ENCODE data around the gene FRAS1.
"Not testable (repeated sequence)": the region's sequence is repeated elsewhere in the genome, so short reads cannot be mapped to it uniquely, and the experiment has no call there.

The FRAS1 gene

GRCh38 chr4:78156520-78156919 is 99.4 kb downstream of the FRAS1 start:
- DNase-seq (ENCODE audit: insufficient read length, low spot score) (no peak), FAIRE-seq (no peak)

- no peak for FAIRE-seq
- DNase-seq (ENCODE audit: insufficient read length, low spot score), result no peak
Observed at GRCh38 chr4:78162342-78162741, 105.2 kb downstream of the FRAS1 start.

GRCh38 chr4:78162821-78163220 is 105.7 kb downstream of the FRAS1 start:
- DNase-seq (ENCODE audit: insufficient read length, low spot score) (no peak), FAIRE-seq (no peak)

- DNase-seq (ENCODE audit: insufficient read length, low spot score) (no peak), FAIRE-seq (no peak)
Observed at GRCh38 chr4:78165758-78166157, 108.6 kb downstream of the FRAS1 start.

GRCh38 chr4:78166622-78167021 is 109.5 kb downstream of the FRAS1 start:
- FAIRE-seq (no peak), DNase-seq (ENCODE audit: insufficient read length, low spot score) (no peak)

GRCh38 chr4:78167510-78167909 is 110.4 kb downstream of the FRAS1 start:
- DNase-seq (ENCODE audit: insufficient read length, low spot score), result no peak

GRCh38 chr4:78168029-78168428 is 110.9 kb downstream of the FRAS1 start:
- no peak for DNase-seq (ENCODE audit: insufficient read length, low spot score)
- no peak for FAIRE-seq

More at GRCh38 chr4:78167510-78167909, 110.4 kb downstream of the FRAS1 start:
- FAIRE-seq, result no peak

- DNase-seq (ENCODE audit: insufficient read length, low spot score) (no peak), FAIRE-seq (no peak)
Observed at GRCh38 chr4:78169728-78170127, 112.6 kb downstream of the FRAS1 start.

- no peak for DNase-seq (ENCODE audit: insufficient read length, low spot score)
- FAIRE-seq, result no peak
Observed at GRCh38 chr4:78171482-78171881, 114.4 kb downstream of the FRAS1 start.

GRCh38 chr4:78174891-78175290 is 117.8 kb downstream of the FRAS1 start:
- FAIRE-seq (no peak), DNase-seq (ENCODE audit: insufficient read length, low spot score) (no peak)

- DNase-seq (ENCODE audit: insufficient read length, low spot score) (no peak), FAIRE-seq (no peak)
Observed at GRCh38 chr4:78179196-78179595, 122.1 kb downstream of the FRAS1 start.

GRCh38 chr4:78181681-78182234 is 124.6 kb downstream of the FRAS1 start:
- not testable (repeated sequence) for FAIRE-seq; DNase-seq (ENCODE audit: insufficient read length, low spot score)

- FAIRE-seq (no peak), DNase-seq (ENCODE audit: insufficient read length, low spot score) (no peak)
Observed at GRCh38 chr4:78184584-78184983, 127.5 kb downstream of the FRAS1 start.

- FAIRE-seq (no peak), DNase-seq (ENCODE audit: insufficient read length, low spot score) (no peak)
Observed at GRCh38 chr4:78185117-78185516, 128.0 kb downstream of the FRAS1 start.

GRCh38 chr4:78186597-78187543 is 129.7 kb downstream of the FRAS1 start:
- FAIRE-seq (no peak), DNase-seq (ENCODE audit: insufficient read length, low spot score) (no peak)

GRCh38 chr4:78190068-78190467 is 132.9 kb downstream of the FRAS1 start:
- FAIRE-seq, result no peak

GRCh38 chr4:78190595-78190994 is 133.5 kb downstream of the FRAS1 start:
- FAIRE-seq (no peak), DNase-seq (ENCODE audit: insufficient read length, low spot score) (no peak)

More at GRCh38 chr4:78190068-78190467, 132.9 kb downstream of the FRAS1 start:
- DNase-seq (ENCODE audit: insufficient read length, low spot score), result no peak

- no peak for FAIRE-seq
Observed at GRCh38 chr4:78197947-78198346, 140.8 kb downstream of the FRAS1 start.

GRCh38 chr4:78199984-78200383 is 142.9 kb downstream of the FRAS1 start:
- FAIRE-seq (no peak), DNase-seq (ENCODE audit: insufficient read length, low spot score) (no peak)

More at GRCh38 chr4:78197947-78198346, 140.8 kb downstream of the FRAS1 start:
- no peak for DNase-seq (ENCODE audit: insufficient read length, low spot score)

GRCh38 chr4:78200949-78201348 is 143.8 kb downstream of the FRAS1 start:
- DNase-seq (ENCODE audit: insufficient read length, low spot score), result no peak
- FAIRE-seq, result no peak

GRCh38 chr4:78204176-78204575 is 147.1 kb downstream of the FRAS1 start:
- FAIRE-seq, result no peak
- DNase-seq (ENCODE audit: insufficient read length, low spot score), result no peak

GRCh38 chr4:78205591-78205990 is 148.5 kb downstream of the FRAS1 start:
- FAIRE-seq (no peak), DNase-seq (ENCODE audit: insufficient read length, low spot score) (no peak)

Measured in HTR-8/SVneo (cell line).